Suprapubic skin (tissue), 3 donors: ENCODE measurements around the gene MAVS.

Experiments
- EP300 ChIP-seq: sonication (generic); formaldehyde crosslinking; IDR thresholded peaks from one replicate; pipeline ENCODE4 v1.6.1; 2017; ENCODE audit warnings: antibody characterized with exemption
- TF ChIP-seq, protein P1 (sequence below), 2 donors: fragments of 200-600 bp in 1 of 2; fragments of 450-650 bp in 1 of 2; sonication (generic) in 1 of 2; IDR thresholded peaks; one replicate each; pipeline ENCODE4 v1.5.1; 2016 to 2019; ENCODE audit warnings: antibody characterized with exemption in 2 of 2, mild to moderate bottlenecking in 1 of 2, moderate library complexity in 1 of 2

DNA sequence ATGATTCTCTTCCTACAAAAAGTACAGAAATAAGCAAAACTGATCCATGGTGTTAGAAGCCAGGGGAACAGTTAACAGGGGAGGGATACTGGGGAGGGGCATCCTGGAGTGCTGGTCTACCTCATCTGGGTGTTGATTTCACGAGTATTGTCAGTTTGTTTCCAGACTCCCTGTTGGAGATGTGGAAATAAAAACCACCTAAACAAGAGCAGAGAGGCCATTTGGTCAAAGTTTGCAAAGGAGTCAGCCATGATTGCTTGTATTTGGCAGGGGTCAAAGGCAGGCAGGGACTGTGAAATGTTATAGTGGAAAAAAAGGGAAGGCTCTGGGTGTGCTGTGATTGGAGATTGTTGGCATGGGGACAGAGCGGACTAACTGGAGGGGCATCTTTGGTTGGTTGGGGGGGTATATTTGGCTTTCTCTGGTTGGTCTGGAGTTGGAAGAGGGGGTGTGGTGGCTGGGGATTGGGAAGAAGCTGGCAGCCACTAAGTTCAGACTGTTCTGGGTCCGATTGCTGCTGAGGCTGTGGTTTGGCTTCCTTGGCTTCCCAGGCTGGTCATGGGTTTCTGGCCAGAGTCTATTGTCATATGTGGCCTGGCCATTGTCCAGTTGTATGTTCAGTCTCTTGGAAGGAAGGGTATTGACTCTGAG is 27.7 kb downstream of the MAVS start:
- TF ChIP-seq, protein P1, sequence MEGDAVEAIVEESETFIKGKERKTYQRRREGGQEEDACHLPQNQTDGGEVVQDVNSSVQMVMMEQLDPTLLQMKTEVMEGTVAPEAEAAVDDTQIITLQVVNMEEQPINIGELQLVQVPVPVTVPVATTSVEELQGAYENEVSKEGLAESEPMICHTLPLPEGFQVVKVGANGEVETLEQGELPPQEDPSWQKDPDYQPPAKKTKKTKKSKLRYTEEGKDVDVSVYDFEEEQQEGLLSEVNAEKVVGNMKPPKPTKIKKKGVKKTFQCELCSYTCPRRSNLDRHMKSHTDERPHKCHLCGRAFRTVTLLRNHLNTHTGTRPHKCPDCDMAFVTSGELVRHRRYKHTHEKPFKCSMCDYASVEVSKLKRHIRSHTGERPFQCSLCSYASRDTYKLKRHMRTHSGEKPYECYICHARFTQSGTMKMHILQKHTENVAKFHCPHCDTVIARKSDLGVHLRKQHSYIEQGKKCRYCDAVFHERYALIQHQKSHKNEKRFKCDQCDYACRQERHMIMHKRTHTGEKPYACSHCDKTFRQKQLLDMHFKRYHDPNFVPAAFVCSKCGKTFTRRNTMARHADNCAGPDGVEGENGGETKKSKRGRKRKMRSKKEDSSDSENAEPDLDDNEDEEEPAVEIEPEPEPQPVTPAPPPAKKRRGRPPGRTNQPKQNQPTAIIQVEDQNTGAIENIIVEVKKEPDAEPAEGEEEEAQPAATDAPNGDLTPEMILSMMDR (IDR thresholded peaks at IDR 0.05), result no peak
- TF ChIP-seq EP300, result no peak
